ENCODE results near the gene BMPER. TPM values are rescaled to one million over a fixed set of nuclear protein-coding genes. Genes with fewer than 3 reads are reported as not detected.

The BMPER gene
- total RNA-seq, 1 experiment from 2014 or later = 6.7 TPM

DNA sequence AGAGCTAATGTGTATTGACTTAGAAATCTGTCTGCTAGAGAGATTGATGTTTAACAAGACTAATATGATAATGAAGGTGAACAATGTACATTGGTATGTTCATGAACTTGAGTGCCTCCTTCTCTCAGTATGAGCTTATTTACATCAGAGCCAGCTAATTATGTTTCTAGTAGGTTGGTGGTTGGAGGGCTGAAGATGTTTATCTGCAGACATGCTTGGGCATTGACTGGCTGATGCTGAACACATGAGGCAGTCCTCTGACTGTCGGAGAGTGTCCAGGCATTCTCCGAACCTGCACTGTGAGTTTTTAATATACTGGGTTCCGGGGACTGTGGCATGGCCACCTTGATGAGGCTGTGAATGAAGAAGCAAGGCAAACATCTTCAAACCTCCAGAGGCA lies 47.5 kb downstream of the BMPER start:
- no peak for TF ChIP-seq EZH2 (IDR thresholded peaks at IDR 0.05; ENCODE audit: borderline replicate concordance, low read depth, low read length, poor library complexity, severe bottlenecking)
- TF ChIP-seq, protein P1, sequence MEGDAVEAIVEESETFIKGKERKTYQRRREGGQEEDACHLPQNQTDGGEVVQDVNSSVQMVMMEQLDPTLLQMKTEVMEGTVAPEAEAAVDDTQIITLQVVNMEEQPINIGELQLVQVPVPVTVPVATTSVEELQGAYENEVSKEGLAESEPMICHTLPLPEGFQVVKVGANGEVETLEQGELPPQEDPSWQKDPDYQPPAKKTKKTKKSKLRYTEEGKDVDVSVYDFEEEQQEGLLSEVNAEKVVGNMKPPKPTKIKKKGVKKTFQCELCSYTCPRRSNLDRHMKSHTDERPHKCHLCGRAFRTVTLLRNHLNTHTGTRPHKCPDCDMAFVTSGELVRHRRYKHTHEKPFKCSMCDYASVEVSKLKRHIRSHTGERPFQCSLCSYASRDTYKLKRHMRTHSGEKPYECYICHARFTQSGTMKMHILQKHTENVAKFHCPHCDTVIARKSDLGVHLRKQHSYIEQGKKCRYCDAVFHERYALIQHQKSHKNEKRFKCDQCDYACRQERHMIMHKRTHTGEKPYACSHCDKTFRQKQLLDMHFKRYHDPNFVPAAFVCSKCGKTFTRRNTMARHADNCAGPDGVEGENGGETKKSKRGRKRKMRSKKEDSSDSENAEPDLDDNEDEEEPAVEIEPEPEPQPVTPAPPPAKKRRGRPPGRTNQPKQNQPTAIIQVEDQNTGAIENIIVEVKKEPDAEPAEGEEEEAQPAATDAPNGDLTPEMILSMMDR (conservative IDR thresholded peaks at IDR 0.05; ENCODE audit: low read depth, low read length) = no peak
- Histone ChIP-seq H3K9me3 (ENCODE audit: low read depth, low read length, poor library complexity, severe bottlenecking) (no peaks in the 10 kb centered on the region), H3K4me1 (ENCODE audit: insufficient read depth, low read length, poor library complexity, severe bottlenecking) (peaks cover 4% of the 10 kb centered on the region), H3K27me3 (replicated peaks; ENCODE audit: insufficient read depth, low read depth, low read length, poor library complexity) (no peaks in the 10 kb centered on the region), H3K4me3 (ENCODE audit: low read depth, low read length, poor library complexity, severe bottlenecking) (no peak overlapping the region), H3K27ac (ENCODE audit: low read depth, low read length, poor library complexity, severe bottlenecking) (no peak overlapping the region), H3K36me3 (ENCODE audit: insufficient read depth, low read length, poor library complexity, severe bottlenecking) (no peaks in the 10 kb centered on the region)
- intact Hi-C loops (cut with micrococcal nuclease; ENCODE audit: unreplicated experiment) = no loop called here
- CTCF ChIA-PET = interaction anchor here (1.1 kb wide), 1 partner anchor 20 kb away, joined by 4 read pairs; no protein-coding TSS in a partner anchor
- POLR2A ChIA-PET (ENCODE audit: low non-redundant PET) = no interaction called here
- DNase-seq (ENCODE audit: low spot score) = no peak
- BruUV-seq (replicated peaks) = no TSS peak

DNA sequence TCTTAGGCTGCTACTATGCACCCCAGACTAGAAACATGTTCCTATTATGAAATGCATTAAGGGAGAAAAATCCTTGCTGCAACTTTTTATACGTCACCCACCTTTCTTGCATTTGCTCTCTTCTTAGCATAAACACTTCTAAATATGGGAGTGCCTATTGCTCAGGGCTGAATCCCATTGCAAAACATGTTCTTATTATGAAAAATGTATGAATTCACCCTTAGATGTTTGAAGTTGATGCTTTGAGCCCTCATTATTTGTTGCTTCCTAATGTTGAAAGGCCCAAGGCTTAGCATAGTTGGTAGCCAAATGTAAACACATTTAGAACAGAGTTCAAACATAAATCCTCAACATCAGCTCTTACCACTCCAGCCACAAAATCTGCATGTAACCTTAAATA lies 52.8 kb downstream of the BMPER start:
- intact Hi-C loops (cut with micrococcal nuclease; ENCODE audit: unreplicated experiment) = no loop called here
- BruUV-seq (replicated peaks) = no TSS peak
- Histone ChIP-seq H3K9me3 (ENCODE audit: low read depth, low read length, poor library complexity, severe bottlenecking) (no peaks in the 10 kb centered on the region), H3K4me1 (ENCODE audit: insufficient read depth, low read length, poor library complexity, severe bottlenecking) (peaks cover 7% of the 10 kb centered on the region), H3K36me3 (ENCODE audit: insufficient read depth, low read length, poor library complexity, severe bottlenecking) (no peaks in the 10 kb centered on the region), H3K27ac (ENCODE audit: low read depth, low read length, poor library complexity, severe bottlenecking) (no peak overlapping the region), H3K27me3 (replicated peaks; ENCODE audit: insufficient read depth, low read depth, low read length, poor library complexity) (no peaks in the 10 kb centered on the region), H3K4me3 (ENCODE audit: low read depth, low read length, poor library complexity, severe bottlenecking) (no peak overlapping the region)
- POLR2A ChIA-PET (ENCODE audit: low non-redundant PET) = no interaction called here
- TF ChIP-seq, protein P1 (conservative IDR thresholded peaks at IDR 0.05; ENCODE audit: low read depth, low read length) = no peak
- no peak for TF ChIP-seq EZH2 (IDR thresholded peaks at IDR 0.05; ENCODE audit: borderline replicate concordance, low read depth, low read length, poor library complexity, severe bottlenecking)
- CTCF ChIA-PET = no interaction called here
- DNase-seq (ENCODE audit: low spot score) = no peak

DNA sequence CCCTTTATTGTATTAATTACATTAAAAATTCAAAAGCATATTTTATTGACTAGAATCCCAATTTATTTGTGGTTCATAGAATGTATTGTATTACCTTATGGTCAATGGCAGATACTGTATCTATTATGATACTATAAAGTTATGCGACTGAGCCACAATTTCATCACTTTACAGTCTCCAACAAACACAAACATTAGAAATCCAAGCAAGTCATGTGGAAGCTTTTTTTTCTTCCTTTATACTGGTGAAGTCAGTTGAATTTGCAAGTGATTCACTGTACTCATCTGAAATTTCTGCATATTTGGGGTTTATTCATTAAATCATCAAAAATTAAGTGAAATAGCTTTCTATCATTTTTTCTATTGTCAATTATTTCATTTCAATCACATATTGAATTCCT lies 54.3 kb downstream of the BMPER start:
- intact Hi-C loops (cut with micrococcal nuclease; ENCODE audit: unreplicated experiment) = no loop called here
- ChIA-PET POLR2A (ENCODE audit: low non-redundant PET) (no interaction called here), CTCF (no interaction called here)

More for the DNA sequence above, 54.3 kb downstream of the BMPER start:
- Histone ChIP-seq H3K4me1 (ENCODE audit: insufficient read depth, low read length, poor library complexity, severe bottlenecking) (peaks cover 7% of the 10 kb centered on the region), H3K36me3 (ENCODE audit: insufficient read depth, low read length, poor library complexity, severe bottlenecking) (no peaks in the 10 kb centered on the region), H3K4me3 (ENCODE audit: low read depth, low read length, poor library complexity, severe bottlenecking) (no peak overlapping the region), H3K9me3 (ENCODE audit: low read depth, low read length, poor library complexity, severe bottlenecking) (no peaks in the 10 kb centered on the region), H3K27me3 (replicated peaks; ENCODE audit: insufficient read depth, low read depth, low read length, poor library complexity) (no peaks in the 10 kb centered on the region), H3K27ac (ENCODE audit: low read depth, low read length, poor library complexity, severe bottlenecking) (no peak overlapping the region)
- DNase-seq (ENCODE audit: low spot score) = no peak
- TF ChIP-seq, protein P1 (conservative IDR thresholded peaks at IDR 0.05; ENCODE audit: low read depth, low read length) = no peak
- no peak for TF ChIP-seq EZH2 (IDR thresholded peaks at IDR 0.05; ENCODE audit: borderline replicate concordance, low read depth, low read length, poor library complexity, severe bottlenecking)
- no TSS peak for BruUV-seq (replicated peaks)
